ENCODE data around the gene SPAG16.

Gene SPAG16

GRCh38 chr2:214232271-214232670, 948.0 kb downstream of the SPAG16 start:
- Histone ChIP-seq H3K36me3 (ENCODE audit: control insufficient read depth, insufficient read depth, low read length) (no peaks in the 10 kb centered on the region), H3K9me3 (ENCODE audit: control insufficient read depth, insufficient read depth, low read length) (no peaks in the 10 kb centered on the region), H3K27me3 (ENCODE audit: control insufficient read depth, insufficient read depth, low read length) (no peaks in the 10 kb centered on the region)

GRCh38 chr2:214233164-214233563, 948.9 kb downstream of the SPAG16 start:
- no peaks in the 10 kb centered on the region for H3K27me3 ChIP-seq (ENCODE audit: control insufficient read depth, insufficient read depth, low read length)
- H3K9me3 ChIP-seq (ENCODE audit: control insufficient read depth, insufficient read depth, low read length): no peaks in the 10 kb centered on the region
- no peaks in the 10 kb centered on the region for H3K36me3 ChIP-seq (ENCODE audit: control insufficient read depth, insufficient read depth, low read length)
- no peak overlapping the region for H3K9ac ChIP-seq (ENCODE audit: low read depth, low read length)
- no peaks in the 10 kb centered on the region for H3K4me1 ChIP-seq (ENCODE audit: control insufficient read depth, insufficient read depth, low read length)
- no peak overlapping the region for H3K4me3 ChIP-seq (ENCODE audit: low read depth, low read length)
- H3K27ac ChIP-seq (ENCODE audit: low read depth, low read length): no peak overlapping the region

More at GRCh38 chr2:214232271-214232670, 948.0 kb downstream of the SPAG16 start:
- Histone ChIP-seq H3K4me3 (ENCODE audit: low read depth, low read length) (no peak overlapping the region), H3K9ac (ENCODE audit: low read depth, low read length) (no peak overlapping the region), H3K27ac (ENCODE audit: low read depth, low read length) (no peak overlapping the region), H3K4me1 (ENCODE audit: control insufficient read depth, insufficient read depth, low read length) (no peaks in the 10 kb centered on the region)

- Histone ChIP-seq H3K4me3 (ENCODE audit: low read depth, low read length) (no peak overlapping the region), H3K9ac (ENCODE audit: low read depth, low read length) (no peak overlapping the region), H3K36me3 (ENCODE audit: control insufficient read depth, insufficient read depth, low read length) (no peaks in the 10 kb centered on the region), H3K4me1 (ENCODE audit: control insufficient read depth, insufficient read depth, low read length) (peaks cover 16% of the 10 kb centered on the region), H3K27me3 (ENCODE audit: control insufficient read depth, insufficient read depth, low read length) (no peaks in the 10 kb centered on the region), H3K9me3 (ENCODE audit: control insufficient read depth, insufficient read depth, low read length) (no peaks in the 10 kb centered on the region), H3K27ac (ENCODE audit: low read depth, low read length) (no peak overlapping the region)
These were observed 958.5 kb downstream of the SPAG16 start for GRCh38 chr2:214242797-214243196.

- Histone ChIP-seq H3K36me3 (ENCODE audit: control insufficient read depth, insufficient read depth, low read length) (no peaks in the 10 kb centered on the region), H3K9me3 (ENCODE audit: control insufficient read depth, insufficient read depth, low read length) (no peaks in the 10 kb centered on the region), H3K4me1 (ENCODE audit: control insufficient read depth, insufficient read depth, low read length) (peaks cover 16% of the 10 kb centered on the region), H3K27me3 (ENCODE audit: control insufficient read depth, insufficient read depth, low read length) (no peaks in the 10 kb centered on the region), H3K9ac (ENCODE audit: low read depth, low read length) (no peak overlapping the region), H3K4me3 (ENCODE audit: low read depth, low read length) (no peak overlapping the region), H3K27ac (ENCODE audit: low read depth, low read length) (no peak overlapping the region)
These were observed 960.6 kb downstream of the SPAG16 start for GRCh38 chr2:214244847-214245246.

GRCh38 chr2:214246417-214246816, 962.2 kb downstream of the SPAG16 start:
- no peaks in the 10 kb centered on the region for H3K9me3 ChIP-seq (ENCODE audit: control insufficient read depth, insufficient read depth, low read length)
- H3K27ac ChIP-seq (ENCODE audit: low read depth, low read length): no peak overlapping the region
- H3K27me3 ChIP-seq (ENCODE audit: control insufficient read depth, insufficient read depth, low read length): no peaks in the 10 kb centered on the region
- no peak overlapping the region for H3K9ac ChIP-seq (ENCODE audit: low read depth, low read length)
- H3K4me1 ChIP-seq (ENCODE audit: control insufficient read depth, insufficient read depth, low read length): peaks cover 16% of the 10 kb centered on the region
- no peak overlapping the region for H3K4me3 ChIP-seq (ENCODE audit: low read depth, low read length)
- no peaks in the 10 kb centered on the region for H3K36me3 ChIP-seq (ENCODE audit: control insufficient read depth, insufficient read depth, low read length)

GRCh38 chr2:214247531-214247930, 963.3 kb downstream of the SPAG16 start:
- Histone ChIP-seq H3K27me3 (ENCODE audit: control insufficient read depth, insufficient read depth, low read length) (no peaks in the 10 kb centered on the region), H3K9me3 (ENCODE audit: control insufficient read depth, insufficient read depth, low read length) (no peaks in the 10 kb centered on the region), H3K4me1 (ENCODE audit: control insufficient read depth, insufficient read depth, low read length) (peaks cover 16% of the 10 kb centered on the region), H3K27ac (ENCODE audit: low read depth, low read length) (no peak overlapping the region), H3K36me3 (ENCODE audit: control insufficient read depth, insufficient read depth, low read length) (no peaks in the 10 kb centered on the region), H3K9ac (ENCODE audit: low read depth, low read length) (no peak overlapping the region), H3K4me3 (ENCODE audit: low read depth, low read length) (no peak overlapping the region)

- Histone ChIP-seq H3K4me1 (ENCODE audit: control insufficient read depth, insufficient read depth, low read length) (peaks cover 15% of the 10 kb centered on the region; the same call in 1 of the 2 replicates), H3K9me3 (ENCODE audit: control insufficient read depth, insufficient read depth, low read length) (no peaks in the 10 kb centered on the region), H3K36me3 (ENCODE audit: control insufficient read depth, insufficient read depth, low read length) (no peaks in the 10 kb centered on the region), H3K9ac (ENCODE audit: low read depth, low read length) (no peak overlapping the region), H3K4me3 (ENCODE audit: low read depth, low read length) (no peak overlapping the region), H3K27ac (ENCODE audit: low read depth, low read length) (no peak overlapping the region), H3K27me3 (ENCODE audit: control insufficient read depth, insufficient read depth, low read length) (no peaks in the 10 kb centered on the region)
These were observed 970.8 kb downstream of the SPAG16 start for GRCh38 chr2:214255046-214255445.

- peaks cover 8% of the 10 kb centered on the region; the same call in 1 of the 2 replicates for H3K4me1 ChIP-seq (ENCODE audit: control insufficient read depth, insufficient read depth, low read length)
- no peak overlapping the region for H3K4me3 ChIP-seq (ENCODE audit: low read depth, low read length)
- H3K27ac ChIP-seq (ENCODE audit: low read depth, low read length): no peak overlapping the region
- H3K9me3 ChIP-seq (ENCODE audit: control insufficient read depth, insufficient read depth, low read length): no peaks in the 10 kb centered on the region
- H3K9ac ChIP-seq (ENCODE audit: low read depth, low read length): no peak overlapping the region
- no peaks in the 10 kb centered on the region for H3K27me3 ChIP-seq (ENCODE audit: control insufficient read depth, insufficient read depth, low read length)
- no peaks in the 10 kb centered on the region for H3K36me3 ChIP-seq (ENCODE audit: control insufficient read depth, insufficient read depth, low read length)
These were observed 977.4 kb downstream of the SPAG16 start for GRCh38 chr2:214261683-214262082.

GRCh38 chr2:214264171-214264570, 979.9 kb downstream of the SPAG16 start:
- H3K4me1 ChIP-seq (ENCODE audit: control insufficient read depth, insufficient read depth, low read length): peaks cover 8% of the 10 kb centered on the region; the same call in 1 of the 2 replicates
- no peaks in the 10 kb centered on the region for H3K27me3 ChIP-seq (ENCODE audit: control insufficient read depth, insufficient read depth, low read length)
- H3K4me3 ChIP-seq (ENCODE audit: low read depth, low read length): no peak overlapping the region
- H3K9me3 ChIP-seq (ENCODE audit: control insufficient read depth, insufficient read depth, low read length): no peaks in the 10 kb centered on the region
- H3K36me3 ChIP-seq (ENCODE audit: control insufficient read depth, insufficient read depth, low read length): no peaks in the 10 kb centered on the region
- H3K9ac ChIP-seq (ENCODE audit: low read depth, low read length): no peak overlapping the region
- H3K27ac ChIP-seq (ENCODE audit: low read depth, low read length): no peak overlapping the region

GRCh38 chr2:214265991-214266489, 981.8 kb downstream of the SPAG16 start:
- no peaks in the 10 kb centered on the region for H3K36me3 ChIP-seq (ENCODE audit: control insufficient read depth, insufficient read depth, low read length)
- H3K27me3 ChIP-seq (ENCODE audit: control insufficient read depth, insufficient read depth, low read length): no peaks in the 10 kb centered on the region
- H3K9ac ChIP-seq (ENCODE audit: low read depth, low read length): no peak overlapping the region
- no peak overlapping the region for H3K4me3 ChIP-seq (ENCODE audit: low read depth, low read length)
- H3K9me3 ChIP-seq (ENCODE audit: control insufficient read depth, insufficient read depth, low read length): no peaks in the 10 kb centered on the region
- H3K27ac ChIP-seq (ENCODE audit: low read depth, low read length): no peak overlapping the region
- H3K4me1 ChIP-seq (ENCODE audit: control insufficient read depth, insufficient read depth, low read length): 0 out of 2 replicates have a peak, but pooled peaks cover 3% of the 10 kb centered on the region

- Histone ChIP-seq H3K9me3 (ENCODE audit: control insufficient read depth, insufficient read depth, low read length) (no peaks in the 10 kb centered on the region; the same call in 1 of the 2 replicates), H3K4me1 (ENCODE audit: control insufficient read depth, insufficient read depth, low read length) (no peaks in the 10 kb centered on the region), H3K27me3 (ENCODE audit: control insufficient read depth, insufficient read depth, low read length) (no peaks in the 10 kb centered on the region), H3K4me3 (ENCODE audit: low read depth, low read length) (no peak overlapping the region), H3K27ac (ENCODE audit: low read depth, low read length) (no peak overlapping the region), H3K9ac (ENCODE audit: low read depth, low read length) (no peak overlapping the region), H3K36me3 (ENCODE audit: control insufficient read depth, insufficient read depth, low read length) (no peaks in the 10 kb centered on the region)
These were observed 993.6 kb downstream of the SPAG16 start for GRCh38 chr2:214277880-214278279.
